ENCODE data around the gene ALPL.

GRCh38 chr1:21543598-21543997 is 34.4 kb downstream of the ALPL start:
- TF ChIP-seq, protein P1, sequence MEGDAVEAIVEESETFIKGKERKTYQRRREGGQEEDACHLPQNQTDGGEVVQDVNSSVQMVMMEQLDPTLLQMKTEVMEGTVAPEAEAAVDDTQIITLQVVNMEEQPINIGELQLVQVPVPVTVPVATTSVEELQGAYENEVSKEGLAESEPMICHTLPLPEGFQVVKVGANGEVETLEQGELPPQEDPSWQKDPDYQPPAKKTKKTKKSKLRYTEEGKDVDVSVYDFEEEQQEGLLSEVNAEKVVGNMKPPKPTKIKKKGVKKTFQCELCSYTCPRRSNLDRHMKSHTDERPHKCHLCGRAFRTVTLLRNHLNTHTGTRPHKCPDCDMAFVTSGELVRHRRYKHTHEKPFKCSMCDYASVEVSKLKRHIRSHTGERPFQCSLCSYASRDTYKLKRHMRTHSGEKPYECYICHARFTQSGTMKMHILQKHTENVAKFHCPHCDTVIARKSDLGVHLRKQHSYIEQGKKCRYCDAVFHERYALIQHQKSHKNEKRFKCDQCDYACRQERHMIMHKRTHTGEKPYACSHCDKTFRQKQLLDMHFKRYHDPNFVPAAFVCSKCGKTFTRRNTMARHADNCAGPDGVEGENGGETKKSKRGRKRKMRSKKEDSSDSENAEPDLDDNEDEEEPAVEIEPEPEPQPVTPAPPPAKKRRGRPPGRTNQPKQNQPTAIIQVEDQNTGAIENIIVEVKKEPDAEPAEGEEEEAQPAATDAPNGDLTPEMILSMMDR (IDR thresholded peaks at IDR 0.05) = no peak
- no peak for TF ChIP-seq POLR2AphosphoS5 (IDR thresholded peaks at IDR 0.05)
- TF ChIP-seq POLR2A (IDR thresholded peaks at IDR 0.05) = no peak
- no peak for TF ChIP-seq EP300 (IDR thresholded peaks at IDR 0.05)

Data from stomach (tissue), 4 donors.